Gastroesophageal sphincter (tissue), 3 donors: ENCODE data around the gene ARHGAP24.

ENCODE experiments used
- CTCF ChIP-seq, 4 experiments: fragments of 200-600 bp in 2 of 4; fragments of 450-650 bp in 2 of 4; sonication (generic) in 1 of 4; IDR thresholded peaks; one replicate each; pipeline ENCODE4 v1.5.1; 2017 to 2019; ENCODE audit warnings: antibody characterized with exemption in 4 of 4, mild to moderate bottlenecking in 2 of 4, moderate library complexity in 2 of 4
- EP300 ChIP-seq: sonication (generic); formaldehyde crosslinking; IDR thresholded peaks from one replicate; pipeline ENCODE4 v1.6.1; 2017; ENCODE audit warnings: antibody characterized with exemption, mild to moderate bottlenecking
- POLR2A ChIP-seq, 2 donors: fragments of 450-650 bp; IDR thresholded peaks; one replicate each; pipeline ENCODE4 v1.6.1; 2017; ENCODE audit warnings: antibody characterized with exemption in 2 of 2, mild to moderate bottlenecking in 2 of 2, moderate library complexity in 1 of 2
- POLR2AphosphoS5 ChIP-seq: sonication (generic); formaldehyde crosslinking; IDR thresholded peaks from one replicate; pipeline ENCODE4 v1.6.1; 2017; ENCODE audit warnings: antibody characterized with exemption

GRCh38 chr4:85776579-85776978 is 301.6 kb downstream of the ARHGAP24 start:
- TF ChIP-seq CTCF (IDR thresholded peaks at IDR 0.05) (no peak), POLR2AphosphoS5 (no peak), EP300 (no peak), POLR2A (IDR thresholded peaks at IDR 0.05) (no peak)
